ENCODE results near the gene ITGB5.
"Not testable (repeated sequence)": the region's sequence is repeated elsewhere in the genome, so short reads cannot be mapped to it uniquely, and the experiment has no call there.

ITGB5 gene

GRCh38 chr3:124833710-124834332 lies 53.3 kb downstream of the ITGB5 start:
- DNase-seq, result no peak

- no peak for DNase-seq
These were observed 54.1 kb downstream of the ITGB5 start for GRCh38 chr3:124832782-124833709.

- DNase-seq, result no peak
These were observed 55.5 kb downstream of the ITGB5 start for GRCh38 chr3:124831628-124832199.

- peak; percentile 0 for DNase-seq
These were observed 57.2 kb downstream of the ITGB5 start for GRCh38 chr3:124829819-124830554.

GRCh38 chr3:124829178-124829818 lies 57.9 kb downstream of the ITGB5 start:
- DNase-seq, result no peak

- not testable (repeated sequence) for DNase-seq
These were observed 59.5 kb downstream of the ITGB5 start for GRCh38 chr3:124827476-124828206.

GRCh38 chr3:124826703-124827102 lies 60.5 kb downstream of the ITGB5 start:
- DNase-seq, result no peak

- no peak for DNase-seq
These were observed 62.8 kb downstream of the ITGB5 start for GRCh38 chr3:124824286-124824915.

GRCh38 chr3:124823648-124824047 lies 63.5 kb downstream of the ITGB5 start:
- no peak for DNase-seq

GRCh38 chr3:124823206-124823605 lies 64.0 kb downstream of the ITGB5 start:
- no peak for DNase-seq

GRCh38 chr3:124821356-124821755 lies 65.8 kb downstream of the ITGB5 start:
- no peak for DNase-seq

GRCh38 chr3:124818398-124819091 lies 68.6 kb downstream of the ITGB5 start:
- DNase-seq, result no peak

GRCh38 chr3:124817079-124817478 lies 70.1 kb downstream of the ITGB5 start:
- DNase-seq, result no peak

GRCh38 chr3:124816206-124816605 lies 71.0 kb downstream of the ITGB5 start:
- DNase-seq, result no peak

- no peak for DNase-seq
These were observed 71.4 kb downstream of the ITGB5 start for GRCh38 chr3:124815781-124816180.

GRCh38 chr3:124814620-124815421 lies 72.3 kb downstream of the ITGB5 start:
- DNase-seq, result no peak

- DNase-seq, result no peak
These were observed 73.6 kb downstream of the ITGB5 start for GRCh38 chr3:124813541-124813940.

GRCh38 chr3:124812291-124813265 lies 74.6 kb downstream of the ITGB5 start:
- DNase-seq, result no peak

GRCh38 chr3:124811436-124811835 lies 75.7 kb downstream of the ITGB5 start:
- DNase-seq, result no peak

Measured in CD4-positive, alpha-beta T cell treated with Interleukin-10 for 1 hour (primary cell).